Ishikawa (cell line): Measurements from ENCODE around the gene CD247.

Experiments
- RAD21 ChIP-seq: IDR thresholded peaks from 2 replicates; pipeline ENCODE4 v1.6.1; 2012; ENCODE audit warnings: low read depth
- TCF12 ChIP-seq: IDR thresholded peaks from 2 replicates; pipeline ENCODE4 v1.6.1; 2012; ENCODE audit warnings: low read depth
- TF ChIP-seq, protein P1 (sequence below): IDR thresholded peaks from 2 replicates; pipeline ENCODE4 v1.6.1; 2012; ENCODE audit warnings: low read depth, mild to moderate bottlenecking

DNA sequence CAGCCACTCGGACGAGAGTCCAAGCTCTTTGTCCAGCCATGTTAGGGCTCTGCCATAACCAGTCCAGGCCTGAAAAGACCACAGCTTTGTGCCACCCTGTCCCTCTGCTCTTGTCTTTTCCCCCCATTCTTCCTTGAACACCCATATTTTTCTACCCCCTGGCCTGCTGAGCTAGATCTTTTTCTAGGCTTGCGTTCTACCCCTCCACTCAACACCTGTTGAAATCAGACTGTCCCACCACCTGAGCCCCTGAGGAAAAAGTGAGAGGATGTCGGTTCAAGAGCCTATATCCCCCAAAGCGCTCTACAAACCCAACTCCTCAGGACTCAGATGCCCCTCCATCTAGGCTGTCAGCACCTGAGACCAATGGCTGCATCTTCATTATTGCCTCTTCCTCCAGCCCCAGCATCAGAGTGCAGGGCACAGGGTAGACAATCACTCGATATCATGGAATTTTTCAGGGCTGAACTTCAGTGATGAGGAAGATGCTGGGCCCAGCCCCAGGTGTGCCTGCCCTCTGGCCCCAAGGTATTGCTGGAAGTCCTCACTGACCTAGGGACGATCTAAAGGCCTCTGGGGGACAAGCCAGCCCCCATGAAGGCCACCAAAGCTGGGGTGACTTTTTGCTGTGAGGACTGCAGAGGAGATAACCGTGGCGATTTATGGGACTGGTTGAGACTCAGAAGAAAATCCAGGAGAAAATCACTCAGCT lies 75.3 kb downstream of the CD247 start:
- TF ChIP-seq RAD21 (no peak), TCF12 (no peak)
- TF ChIP-seq, protein P1, sequence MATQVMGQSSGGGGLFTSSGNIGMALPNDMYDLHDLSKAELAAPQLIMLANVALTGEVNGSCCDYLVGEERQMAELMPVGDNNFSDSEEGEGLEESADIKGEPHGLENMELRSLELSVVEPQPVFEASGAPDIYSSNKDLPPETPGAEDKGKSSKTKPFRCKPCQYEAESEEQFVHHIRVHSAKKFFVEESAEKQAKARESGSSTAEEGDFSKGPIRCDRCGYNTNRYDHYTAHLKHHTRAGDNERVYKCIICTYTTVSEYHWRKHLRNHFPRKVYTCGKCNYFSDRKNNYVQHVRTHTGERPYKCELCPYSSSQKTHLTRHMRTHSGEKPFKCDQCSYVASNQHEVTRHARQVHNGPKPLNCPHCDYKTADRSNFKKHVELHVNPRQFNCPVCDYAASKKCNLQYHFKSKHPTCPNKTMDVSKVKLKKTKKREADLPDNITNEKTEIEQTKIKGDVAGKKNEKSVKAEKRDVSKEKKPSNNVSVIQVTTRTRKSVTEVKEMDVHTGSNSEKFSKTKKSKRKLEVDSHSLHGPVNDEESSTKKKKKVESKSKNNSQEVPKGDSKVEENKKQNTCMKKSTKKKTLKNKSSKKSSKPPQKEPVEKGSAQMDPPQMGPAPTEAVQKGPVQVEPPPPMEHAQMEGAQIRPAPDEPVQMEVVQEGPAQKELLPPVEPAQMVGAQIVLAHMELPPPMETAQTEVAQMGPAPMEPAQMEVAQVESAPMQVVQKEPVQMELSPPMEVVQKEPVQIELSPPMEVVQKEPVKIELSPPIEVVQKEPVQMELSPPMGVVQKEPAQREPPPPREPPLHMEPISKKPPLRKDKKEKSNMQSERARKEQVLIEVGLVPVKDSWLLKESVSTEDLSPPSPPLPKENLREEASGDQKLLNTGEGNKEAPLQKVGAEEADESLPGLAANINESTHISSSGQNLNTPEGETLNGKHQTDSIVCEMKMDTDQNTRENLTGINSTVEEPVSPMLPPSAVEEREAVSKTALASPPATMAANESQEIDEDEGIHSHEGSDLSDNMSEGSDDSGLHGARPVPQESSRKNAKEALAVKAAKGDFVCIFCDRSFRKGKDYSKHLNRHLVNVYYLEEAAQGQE, result no peak
